Keratinocyte (primary cell): ENCODE results near the gene HP. TPM values are rescaled to one million over a fixed set of nuclear protein-coding genes. Genes with fewer than 3 reads are reported as not detected.
"Not testable (repeated sequence)": the region's sequence is repeated elsewhere in the genome, so short reads cannot be mapped to it uniquely, and the experiment has no call there.

Experiments
- DNase-seq: peaks from one replicate; pipeline ENCODE4 v3.0.0-alpha.2; 2011; ENCODE audit warnings: low read depth, missing footprints, low spot score
- FAIRE-seq: peaks from 2 replicates; lab custom pipeline; 2011; peaks lifted over from hg19 to GRCh38; lab: Jason Lieb, UNC
- H2AFZ ChIP-seq: 2 replicates; pipeline ENCODE4 v1.6.0; 2012; ENCODE audit warnings: low read length, control low read depth, inconsistent platforms; ENCODE audit not compliant: control insufficient read depth
- H3K27ac ChIP-seq: 2 replicates; pipeline ENCODE4 v1.5.1; 2011; ENCODE audit warnings: low read length; ENCODE audit not compliant: control insufficient read depth, insufficient read depth
- H3K27me3 ChIP-seq: 3 replicates; pipeline ENCODE4 v1.6.0; 2011; ENCODE audit warnings: low read length; ENCODE audit not compliant: control insufficient read depth, insufficient read depth; ENCODE audit errors: extremely low read depth
- H3K36me3 ChIP-seq, 2 experiments: 2 replicates in 1 of 2; 3 replicates in 1 of 2; pipeline ENCODE4 v1.5.1; 2011; ENCODE audit warnings: low read length in 2 of 2, mild to moderate bottlenecking in 1 of 2; ENCODE audit not compliant: control insufficient read depth in 2 of 2, insufficient read depth in 2 of 2; ENCODE audit errors: extremely low read depth in 1 of 2
- H3K4me1 ChIP-seq: 3 replicates; pipeline ENCODE4 v1.5.1; 2011; ENCODE audit warnings: low read length; ENCODE audit not compliant: control insufficient read depth, insufficient read depth; ENCODE audit errors: extremely low read depth
- H3K4me2 ChIP-seq: 3 replicates; pipeline ENCODE4 v1.6.0; 2011; ENCODE audit warnings: low read depth, low read length; ENCODE audit not compliant: control insufficient read depth, insufficient read depth; ENCODE audit errors: extremely low read depth
- H3K4me3 ChIP-seq, 3 experiments: fragments of 200-600 bp in 1 of 3; sonication (generic) in 1 of 3; 2 replicates in 2 of 3; 3 replicates in 1 of 3; pipeline ENCODE4 v1.5.1; 2011 to 2016; ENCODE audit warnings: low read length in 3 of 3, mild to moderate bottlenecking in 3 of 3, control low read depth in 2 of 3, inconsistent platforms in 1 of 3, low read depth in 1 of 3, mixed read lengths in 1 of 3, mixed run types in 1 of 3, moderate library complexity in 1 of 3; ENCODE audit not compliant: control insufficient read depth in 2 of 3, insufficient read depth in 2 of 3; ENCODE audit errors: extremely low read depth in 1 of 3
- H3K79me2 ChIP-seq: 2 replicates; pipeline ENCODE4 v1.6.0; 2012; ENCODE audit warnings: low read length; ENCODE audit not compliant: control insufficient read depth, insufficient read depth
- H3K9ac ChIP-seq: 3 replicates; pipeline ENCODE4 v1.6.0; 2011; ENCODE audit warnings: low read length; ENCODE audit not compliant: control insufficient read depth, insufficient read depth; ENCODE audit errors: extremely low read depth
- H3K9me1 ChIP-seq: 3 replicates; pipeline ENCODE4 v1.6.0; 2011; ENCODE audit warnings: low read length; ENCODE audit not compliant: control insufficient read depth, insufficient read depth; ENCODE audit errors: extremely low read depth
- H3K9me3 ChIP-seq: 2 replicates; pipeline ENCODE4 v1.5.1; 2012; ENCODE audit warnings: low read depth, low read length; ENCODE audit not compliant: control insufficient read depth
- H4K20me1 ChIP-seq: 3 replicates; pipeline ENCODE4 v1.6.0; 2011; ENCODE audit warnings: low read length; ENCODE audit not compliant: control insufficient read depth, insufficient read depth; ENCODE audit errors: extremely low read depth
- CTCF ChIP-seq, 3 experiments: IDR thresholded peaks in 1 of 3; conservative IDR thresholded peaks in 1 of 3; optimal IDR thresholded peaks in 1 of 3; 2 replicates in 2 of 3; 3 replicates in 1 of 3; pipeline versions ENCODE3 to v1.5.1; 2011; ENCODE audit warnings: low read length in 3 of 3, mild to moderate bottlenecking in 3 of 3, moderate library complexity in 2 of 3, control low read depth in 1 of 3, inconsistent platforms in 1 of 3; ENCODE audit not compliant: insufficient read depth in 2 of 3; ENCODE audit errors: extremely low read depth in 1 of 3
- EZH2 ChIP-seq: IDR thresholded peaks from one replicate; pipeline ENCODE4 v1.6.1; 2012; ENCODE audit warnings: inconsistent platforms, mild to moderate bottlenecking, low read length, moderate library complexity
- dilution Hi-C: fragments of 300-500 bp; cut with MboI; formaldehyde crosslinking; loops from one replicate; pipeline ENCODE4 v1.7.0; 2020; ENCODE audit warnings: low sequenced_read_pairs; ENCODE audit not compliant: extremely low pct_ligation_motif_present
- polyA plus RNA-seq, 5 experiments: library from polyadenylated mRNA; depleted of rRNA in 3 of 5; stranded (reverse) in 3 of 5; stranded (forward) in 1 of 5; unstranded in 1 of 5; fragments of >200 nt; gene quantifications; 1 replicate in 1 of 5; 2 replicates in 3 of 5; 3 replicates in 1 of 5; pipeline versions ENCODE4 v1.2.1 to v1.2.3, GENCODE V29; 2011 to 2012; ENCODE audit warnings: missing spikeins in 2 of 5, low read depth in 1 of 5, low replicate concordance in 1 of 5

Gene HP
- polyA plus RNA-seq, 1 donor (not counting 4 experiments of a cell fraction or from before 2014, with no cell fraction given): 0.43 TPM

- Histone ChIP-seq H3K79me2 (no peaks in the 10 kb centered on the region), H4K20me1 (no peaks in the 10 kb centered on the region), H3K36me3 (no peaks in the 10 kb centered on the region), H3K4me2 (no peak overlapping the region), H3K27ac (no peak overlapping the region), H2AFZ (no peak overlapping the region), H3K9me3 (no peaks in the 10 kb centered on the region), H3K27me3 (no peaks in the 10 kb centered on the region), H3K4me3 (no peak overlapping the region), H3K9ac (no peak overlapping the region), H3K4me1 (no peaks in the 10 kb centered on the region), H3K9me1 (no peaks in the 10 kb centered on the region)
- dilution Hi-C loops: no loop called here
- no peak for TF ChIP-seq EZH2
- TF ChIP-seq CTCF (optimal IDR thresholded peaks at IDR 0.05 in 1 of 3, IDR thresholded peaks at IDR 0.05 in 1 of 3, conservative IDR thresholded peaks at IDR 0.05 in 1 of 3; ENCODE audit: extremely low read depth in 1 of 3, insufficient read depth in 2 of 3, low read length in 3 of 3): no peak
- no peak for DNase-seq
- FAIRE-seq: no peak
These were observed 19.4 kb downstream of the HP start for GRCh38 chr16:72073560-72074230.

- H3K79me2 ChIP-seq, H3K27me3 ChIP-seq, FAIRE-seq, H4K20me1 ChIP-seq, H3K9me3 ChIP-seq, dilution Hi-C loops, H3K36me3 ChIP-seq, H3K9me1 ChIP-seq, H3K4me3 ChIP-seq, H3K4me1 ChIP-seq, H3K9ac ChIP-seq, H3K4me2 ChIP-seq, H2AFZ ChIP-seq, DNase-seq, H3K27ac ChIP-seq: not testable (repeated sequence)
These were observed 20.8 kb downstream of the HP start for GRCh38 chr16:72075067-72075466.

GRCh38 chr16:72076991-72077706 is 22.8 kb downstream of the HP start:
- H3K4me3 ChIP-seq, H3K79me2 ChIP-seq, H3K4me1 ChIP-seq, H2AFZ ChIP-seq, H3K9me1 ChIP-seq, FAIRE-seq, H3K36me3 ChIP-seq, H3K27ac ChIP-seq, H3K27me3 ChIP-seq, H3K9me3 ChIP-seq, H3K4me2 ChIP-seq, dilution Hi-C loops, H3K9ac ChIP-seq, H4K20me1 ChIP-seq, DNase-seq: not testable (repeated sequence)
